UCSD-AML1 (cell line): ENCODE measurements around the gene CCDC149.

Experiments
- DNase-seq: peaks from one replicate; lab custom pipeline; 2025; ENCODE audit not compliant: unreplicated experiment; lab: John Stamatoyannopoulos, UW

The CCDC149 gene

GRCh38 chr4:24912252-24913118 lies at the start of gene CCDC149:
Gene CCDC149 (minus strand): TSS chr4:24913042. CDS start chr4:24912864, 178 bp downstream.
- DNase-seq, result no peak

- no peak for DNase-seq
Observed at GRCh38 chr4:24957886-24958285, 45.0 kb upstream of the CCDC149 start.

- DNase-seq, result no peak
Observed at GRCh38 chr4:24956763-24957162, 43.9 kb upstream of the CCDC149 start.

GRCh38 chr4:24956091-24956490 lies 43.2 kb upstream of the CCDC149 start:
- no peak for DNase-seq

GRCh38 chr4:24952667-24953066 lies 39.8 kb upstream of the CCDC149 start:
- no peak for DNase-seq

- DNase-seq, result no peak
Observed at GRCh38 chr4:24949970-24950369, 37.1 kb upstream of the CCDC149 start.

GRCh38 chr4:24937917-24938281 lies 25.1 kb upstream of the CCDC149 start:
- no peak for DNase-seq

GRCh38 chr4:24937176-24937916 lies 24.5 kb upstream of the CCDC149 start:
- DNase-seq, result no peak

GRCh38 chr4:24935856-24936255 lies 23.0 kb upstream of the CCDC149 start:
- no peak for DNase-seq

GRCh38 chr4:24934311-24934710 lies 21.5 kb upstream of the CCDC149 start:
- no peak for DNase-seq

- no peak for DNase-seq
Observed at GRCh38 chr4:24933684-24934275, 20.9 kb upstream of the CCDC149 start.

GRCh38 chr4:24932515-24933225 lies 19.8 kb upstream of the CCDC149 start:
- DNase-seq, result no peak

GRCh38 chr4:24930151-24930550 lies 17.3 kb upstream of the CCDC149 start:
- DNase-seq, result no peak

- DNase-seq, result no peak
Observed at GRCh38 chr4:24928708-24929107, 15.9 kb upstream of the CCDC149 start.

GRCh38 chr4:24927049-24927448 lies 14.2 kb upstream of the CCDC149 start:
- no peak for DNase-seq

GRCh38 chr4:24924309-24924781 lies 11.5 kb upstream of the CCDC149 start:
- no peak for DNase-seq

GRCh38 chr4:24923550-24923949 lies 10.7 kb upstream of the CCDC149 start:
- no peak for DNase-seq

- DNase-seq, result no peak
Observed at GRCh38 chr4:24923002-24923401, 10.2 kb upstream of the CCDC149 start.

GRCh38 chr4:24922416-24922815 lies 9.6 kb upstream of the CCDC149 start:
- no peak for DNase-seq

GRCh38 chr4:24921491-24921890 lies 8.6 kb upstream of the CCDC149 start:
- DNase-seq, result no peak

- DNase-seq, result no peak
Observed at GRCh38 chr4:24920008-24920407, 7.2 kb upstream of the CCDC149 start.
